Stimulated activated CD8-positive, alpha-beta memory T cell treated with anti-CD3 and anti-CD28 coated beads, Interleukin-4, amount 100 ng/mL, for 1 hour (primary cell): ENCODE measurements around the gene RPL18A.

Experiments used
- DNase-seq, 2 donors: peaks; one replicate each; pipeline ENCODE4 v3.0.0-alpha.2; 2020; ENCODE audit warnings: low read depth in 2 of 2, low spot score in 1 of 2

The RPL18A gene

DNA sequence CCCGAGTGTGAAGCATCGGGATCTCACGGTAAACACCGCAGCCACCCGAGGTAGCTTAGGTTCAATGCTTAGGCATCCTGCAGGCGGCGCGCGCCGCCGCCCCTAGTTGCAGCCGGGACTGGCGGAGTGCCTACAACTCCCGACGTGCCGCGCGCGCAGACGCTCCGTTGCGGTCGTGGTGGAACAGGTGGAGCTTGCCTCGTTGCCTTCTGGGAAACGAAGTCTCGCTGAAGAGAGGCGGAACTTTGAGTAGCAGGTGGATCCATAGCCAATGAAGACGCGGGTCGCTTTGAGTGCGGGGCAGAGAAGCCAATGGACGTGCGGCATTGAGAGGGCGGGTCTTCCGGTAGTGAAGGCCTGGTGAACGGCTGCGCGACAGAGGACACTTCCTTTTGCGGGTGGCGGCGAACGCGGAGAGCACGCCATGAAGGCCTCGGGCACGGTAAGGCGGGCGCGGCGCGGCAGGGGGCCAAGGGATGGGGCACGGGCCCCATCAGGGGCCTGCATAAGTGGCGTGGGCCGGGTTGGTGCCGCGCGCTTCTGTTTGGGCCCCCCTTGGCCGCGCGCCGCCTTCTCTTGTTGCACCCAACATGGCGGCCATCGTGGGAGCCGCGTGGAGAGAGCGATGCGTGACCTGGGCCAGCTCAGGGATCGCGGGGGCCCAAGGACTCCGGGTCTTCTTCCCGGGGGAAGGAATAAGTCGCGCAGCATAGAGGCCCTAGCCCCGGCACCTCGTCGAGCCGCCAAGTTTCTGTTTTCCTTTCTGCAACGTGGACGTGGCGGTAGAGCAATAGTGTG lies at the start of gene RPL18A:
TSS of gene RPL18A (plus strand) at position 378 of the 798 bp plus-strand sequence. CDS start at position 425, 47 bp downstream.
- DNase-seq: peak; percentile 97 to 99

GRCh38 chr19:17811103-17811502 lies 48.6 kb upstream of the RPL18A start:
- DNase-seq: no peak

DNA sequence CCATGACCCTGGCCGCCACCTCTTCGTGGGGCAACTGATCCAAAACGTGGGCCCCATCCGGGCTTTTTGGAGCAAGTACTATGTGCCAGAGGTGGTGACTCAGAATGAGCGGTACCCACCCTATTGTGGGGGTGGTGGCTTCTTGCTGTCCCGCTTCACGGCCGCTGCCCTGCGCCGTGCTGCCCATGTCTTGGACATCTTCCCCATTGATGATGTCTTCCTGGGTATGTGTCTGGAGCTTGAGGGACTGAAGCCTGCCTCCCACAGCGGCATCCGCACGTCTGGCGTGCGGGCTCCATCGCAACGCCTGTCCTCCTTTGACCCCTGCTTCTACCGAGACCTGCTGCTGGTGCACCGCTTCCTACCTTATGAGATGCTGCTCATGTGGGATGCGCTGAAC lies 48.0 kb upstream of the RPL18A start:
- DNase-seq: no peak

DNA sequence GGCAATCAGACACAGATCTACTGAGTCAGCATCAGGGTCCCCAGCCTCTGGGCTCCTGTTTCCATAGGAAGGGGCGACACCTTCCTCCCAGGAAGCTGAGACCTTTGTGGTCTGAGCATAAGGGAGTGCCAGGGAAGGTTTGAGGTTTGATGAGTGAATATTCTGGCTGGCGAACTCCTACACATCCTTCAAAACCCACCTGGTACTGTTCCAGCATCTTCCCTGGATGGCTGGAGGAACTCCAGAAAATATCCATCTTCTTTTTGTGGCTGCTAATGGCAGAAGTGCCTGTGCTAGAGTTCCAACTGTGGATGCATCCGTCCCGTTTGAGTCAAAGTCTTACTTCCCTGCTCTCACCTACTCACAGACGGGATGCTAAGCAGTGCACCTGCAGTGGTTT lies 47.6 kb upstream of the RPL18A start:
- no peak for DNase-seq

- no peak for DNase-seq
Measured at GRCh38 chr19:17817668-17818363, 41.9 kb upstream of the RPL18A start.

- no peak for DNase-seq
Measured at GRCh38 chr19:17821190-17821589, 38.5 kb upstream of the RPL18A start, which contains the start of gene INSL3. Gene INSL3 (minus strand): TSS chr19:17821519. CDS start chr19:17821506, 13 bp downstream.

GRCh38 chr19:17824339-17824738 lies 35.4 kb upstream of the RPL18A start:
- no peak for DNase-seq

DNA sequence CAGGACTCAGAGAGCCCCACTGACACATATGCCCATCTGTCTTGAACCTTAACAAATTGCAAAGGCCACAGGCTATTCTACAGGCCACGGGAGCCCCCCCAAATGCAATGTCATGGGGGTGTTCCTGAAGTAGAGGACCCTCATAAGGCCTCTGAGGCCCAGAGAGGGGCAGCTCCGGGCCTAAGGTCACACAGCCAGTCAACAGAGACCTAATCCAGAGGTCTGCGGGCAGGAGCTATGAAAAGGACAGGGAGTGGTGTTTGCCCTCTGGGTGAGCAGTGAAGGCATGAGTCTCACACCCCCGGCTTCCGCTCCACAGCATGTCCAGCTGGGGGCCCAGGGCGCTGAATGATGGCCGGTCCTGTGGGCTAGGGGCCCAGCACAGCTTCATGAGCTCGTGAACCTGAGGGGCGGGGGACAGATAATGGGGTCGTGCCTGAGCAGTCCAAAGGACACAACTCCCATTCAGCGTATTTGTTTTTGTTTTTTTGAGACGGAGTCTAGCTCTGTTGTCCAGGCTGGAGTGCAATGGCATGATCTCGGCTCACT lies 33.1 kb upstream of the RPL18A start:
- DNase-seq: no peak

DNA sequence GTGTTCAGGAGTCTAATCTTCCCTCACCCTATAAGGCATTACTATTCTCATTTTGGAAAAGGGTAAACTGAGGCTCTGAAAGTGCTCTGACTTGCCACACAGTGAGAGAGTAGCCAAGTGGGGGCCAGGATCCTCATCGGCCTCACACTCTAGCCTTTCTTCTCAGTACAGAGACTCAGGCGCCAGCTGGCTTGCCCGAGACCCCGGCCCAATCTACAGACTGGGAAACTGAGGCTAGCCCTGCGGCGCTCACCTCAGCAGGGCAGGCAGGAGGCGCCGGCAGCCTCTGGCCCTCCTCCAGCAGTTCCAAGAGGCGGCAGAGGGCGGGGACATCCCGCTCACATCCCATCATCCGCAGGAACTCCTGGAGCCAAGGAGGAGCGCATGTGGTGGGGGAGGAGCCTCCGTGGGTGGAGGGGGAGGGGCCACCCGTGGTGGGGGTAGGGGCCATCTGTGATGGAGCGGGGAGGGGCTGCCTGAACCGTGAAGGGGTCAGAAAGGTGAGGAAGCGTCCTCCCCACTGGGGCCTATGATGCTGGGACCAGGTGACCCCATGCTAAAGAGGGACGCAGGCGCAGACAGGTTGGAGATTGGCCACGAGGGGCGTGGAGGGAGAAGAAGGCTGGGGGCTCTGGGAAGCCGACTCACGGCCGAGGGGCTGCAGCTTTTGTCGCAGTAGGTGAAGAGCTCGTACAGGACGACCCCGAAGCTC lies 29.7 kb upstream of the RPL18A start:
- DNase-seq: no peak

DNA sequence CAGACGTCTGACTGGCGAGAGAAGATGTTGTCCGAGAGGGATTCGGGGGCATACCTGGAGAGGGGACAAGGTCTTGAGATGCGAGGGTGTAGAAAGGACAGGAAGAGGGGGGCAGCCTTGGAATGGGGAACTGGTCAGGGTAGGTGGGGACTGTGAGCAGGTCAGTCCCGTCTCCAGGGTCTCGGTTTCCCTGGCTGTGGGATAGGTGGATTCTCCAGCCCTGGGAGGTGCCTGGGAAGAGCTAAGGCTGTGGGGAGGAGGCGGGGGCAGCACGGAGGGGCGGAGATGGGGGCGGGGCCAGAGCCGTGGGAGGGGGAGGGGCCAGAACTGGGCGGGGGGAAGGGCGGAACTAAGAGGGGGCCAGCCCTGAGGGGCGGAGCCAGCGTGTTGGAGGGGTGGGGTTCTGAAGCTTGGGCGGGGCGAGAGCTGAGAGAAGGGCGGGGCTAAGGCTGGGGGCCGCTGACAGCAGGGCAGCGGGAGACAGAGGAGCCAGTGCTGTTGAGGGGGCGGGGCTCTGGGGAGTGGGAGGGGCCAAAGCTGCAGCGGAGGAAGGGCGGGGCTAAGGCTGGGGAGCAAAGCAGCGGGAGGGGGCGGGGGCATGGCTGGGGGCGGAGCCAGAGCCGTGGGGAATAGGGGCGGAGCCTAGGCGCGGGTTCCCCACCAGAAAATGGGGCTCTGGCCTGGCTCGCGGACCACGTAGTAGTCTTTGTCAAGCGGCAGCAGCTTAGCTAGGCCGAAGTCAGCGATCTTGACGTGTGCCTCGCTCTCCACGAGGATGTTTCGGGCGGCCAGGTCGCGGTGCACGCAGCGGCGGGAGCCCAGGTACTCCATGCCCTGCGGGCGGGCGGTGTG lies 28.9 kb upstream of the RPL18A start:
- DNase-seq: no peak

GRCh38 chr19:17831419-17831888 lies 28.3 kb upstream of the RPL18A start:
- DNase-seq: no peak

- DNase-seq: no peak
Measured at GRCh38 chr19:17832443-17833208, 27.1 kb upstream of the RPL18A start.

GRCh38 chr19:17834350-17835181 lies 25.1 kb upstream of the RPL18A start:
- no peak for DNase-seq

DNA sequence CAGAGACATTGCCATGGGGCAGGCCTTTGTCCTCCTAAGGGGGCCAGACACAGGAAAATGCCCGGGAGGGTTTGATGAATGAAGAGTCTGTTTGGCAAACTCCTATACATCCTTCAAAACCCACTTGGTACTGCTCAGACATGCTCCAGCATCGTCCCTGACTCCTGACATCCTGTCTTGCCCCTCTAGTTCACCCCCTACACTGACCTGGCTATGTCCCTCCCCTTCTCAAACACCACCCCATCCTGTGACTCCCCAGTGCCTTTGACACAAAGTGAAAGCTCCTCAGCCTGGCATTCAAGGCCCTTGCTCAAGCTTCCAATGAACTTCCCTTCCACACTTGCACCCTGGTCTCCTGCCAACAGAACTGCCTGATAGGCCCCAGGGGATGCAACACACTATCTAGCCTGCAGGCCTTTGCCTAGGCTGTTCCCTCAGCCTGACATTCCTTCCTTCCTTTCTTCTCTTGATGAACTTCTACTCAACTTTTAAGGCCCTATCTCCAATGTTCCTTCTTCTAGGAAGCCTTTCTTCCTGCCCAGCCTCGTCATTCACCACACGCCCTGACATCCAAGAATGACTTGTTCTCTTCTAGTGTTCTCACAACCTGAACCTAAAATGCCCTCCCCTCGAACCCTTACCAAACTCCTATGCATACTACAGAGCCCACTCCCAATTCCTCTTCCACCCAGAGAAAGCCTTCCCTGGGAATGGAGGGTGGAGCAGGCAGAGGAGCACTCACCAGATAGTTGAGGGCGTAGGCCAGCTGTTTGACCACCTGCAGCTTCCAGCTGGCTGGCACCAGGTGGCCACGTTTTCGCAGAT lies 24.3 kb upstream of the RPL18A start:
- DNase-seq: no peak

DNA sequence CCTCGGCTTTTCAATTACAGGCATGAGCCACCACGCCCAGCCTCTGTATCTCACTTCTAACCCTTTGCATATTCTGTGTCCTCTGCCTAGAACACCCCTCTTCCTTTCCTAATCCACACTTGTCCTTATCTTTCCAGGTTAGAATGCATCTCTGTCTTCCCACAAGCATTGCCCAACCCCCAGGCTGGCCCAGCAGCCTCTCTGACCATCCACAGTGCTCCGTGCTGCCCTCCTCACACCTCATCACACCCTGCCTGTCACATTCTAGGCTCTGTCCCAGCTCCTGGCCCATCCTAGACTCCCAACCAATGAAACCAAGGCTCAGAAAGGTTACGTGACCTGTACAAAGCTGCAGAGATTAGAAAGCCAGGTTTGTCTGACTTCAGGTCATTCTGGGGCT lies 23.2 kb upstream of the RPL18A start:
- no peak for DNase-seq

- DNase-seq: no peak
Measured at GRCh38 chr19:17837972-17838371, 21.7 kb upstream of the RPL18A start.

DNA sequence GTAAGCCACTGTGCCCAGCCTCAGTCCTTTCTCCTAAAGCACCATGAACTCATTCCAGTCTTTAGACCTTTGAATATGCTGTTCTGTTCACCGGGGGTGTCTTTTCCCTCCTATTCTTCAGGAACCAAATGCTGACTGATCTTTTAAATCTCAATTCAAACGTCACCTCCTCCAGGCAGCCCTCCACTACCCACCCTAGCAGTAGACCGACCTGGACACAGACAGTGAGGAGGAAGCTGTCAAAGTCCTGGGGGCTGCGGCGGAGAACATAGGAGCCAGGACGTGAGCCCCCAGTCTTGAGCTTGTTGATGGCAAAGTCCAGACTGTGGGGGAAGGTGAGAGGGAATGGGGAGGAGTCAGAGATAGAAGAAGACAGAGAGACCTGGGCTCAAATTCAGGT lies 19.7 kb upstream of the RPL18A start:
- DNase-seq: no peak

GRCh38 chr19:17841371-17841809 lies 18.3 kb upstream of the RPL18A start:
- no peak for DNase-seq
